K562 (cell line): ENCODE data around the gene HSPA6. TPM values are rescaled to one million over a fixed set of nuclear protein-coding genes. Genes with fewer than 3 reads are reported as not detected.

ENCODE experiments used
- EP300 ChIP-seq: IDR thresholded peaks from 2 replicates; pipeline ENCODE4 v1.6.1; 2012; ENCODE audit warnings: low read length, improper control_type of control experiment
- FOXK1 ChIP-seq: sonication (generic); formaldehyde crosslinking; IDR thresholded peaks from 2 replicates; pipeline ENCODE4 v1.8.0; 2022; ENCODE audit warnings: missing genetic modification reagents, mild to moderate bottlenecking, borderline replicate concordance
- HNRNPK ChIP-seq: fragments of 200-400 bp; formaldehyde crosslinking; IDR thresholded peaks from one replicate; pipeline ENCODE4 v1.6.1; 2018; ENCODE audit warnings: mild to moderate bottlenecking, low read depth, low read length; ENCODE audit not compliant: poor library complexity, severe bottlenecking
- IRF2 ChIP-seq: sonication (generic); formaldehyde crosslinking; IDR thresholded peaks from 2 replicates; pipeline ENCODE4 v1.8.1; 2022; ENCODE audit warnings: mild to moderate bottlenecking, missing genetic modification reagents
- KDM5B ChIP-seq: fragments of 200-600 bp; sonication (generic); IDR thresholded peaks from 2 replicates; pipeline ENCODE4 v1.6.1; 2012; ENCODE audit warnings: low read depth, mild to moderate bottlenecking, moderate library complexity, low read length, control low read depth, inconsistent platforms; ENCODE audit not compliant: insufficient replicate concordance
- LCOR ChIP-seq: sonication (generic); formaldehyde crosslinking; IDR thresholded peaks from 2 replicates; pipeline ENCODE4 v1.8.0; 2022; ENCODE audit warnings: mild to moderate bottlenecking, missing genetic modification reagents
- MYBL2 ChIP-seq, 2 experiments: fragments of 450-650 bp in 1 of 2; sonication (generic) in 1 of 2; formaldehyde crosslinking in 1 of 2; IDR thresholded peaks; 2 replicates each; pipeline versions ENCODE4 v1.6.1 to v1.8.1; 2017 to 2022; ENCODE audit warnings: borderline replicate concordance in 1 of 2, inconsistent platforms in 1 of 2, low read depth in 1 of 2, mild to moderate bottlenecking in 1 of 2, missing genetic modification reagents in 1 of 2, moderate library complexity in 1 of 2
- NCOR1 ChIP-seq: fragments of 450-650 bp; IDR thresholded peaks from 2 replicates; pipeline ENCODE4 v1.6.1; 2016; ENCODE audit warnings: mild to moderate bottlenecking, moderate library complexity
- PHB ChIP-seq: fragments of 250-450 bp; sonication (Bioruptor Pico); IDR thresholded peaks from 2 replicates; pipeline ENCODE4 v1.5.0; 2021
- PHF20 ChIP-seq: fragments of 450-650 bp; IDR thresholded peaks from 2 replicates; pipeline ENCODE4 v1.6.1; 2018; ENCODE audit not compliant: partially characterized antibody
- RBM34 ChIP-seq: fragments of 200-400 bp; formaldehyde crosslinking; IDR thresholded peaks from 2 replicates; pipeline ENCODE4 v1.6.1; 2018; ENCODE audit warnings: low read length, borderline replicate concordance; ENCODE audit not compliant: insufficient read depth
- WHSC1 ChIP-seq: IDR thresholded peaks from one replicate; pipeline ENCODE4 v1.6.1; 2012; ENCODE audit warnings: low read length, control low read depth, inconsistent platforms
- ZFX ChIP-seq: sonication (generic); formaldehyde crosslinking; IDR thresholded peaks from 2 replicates; pipeline ENCODE4 v1.8.0; 2022; ENCODE audit warnings: mild to moderate bottlenecking, missing genetic modification reagents, moderate library complexity
- ZNF143 ChIP-seq: sonication (generic); formaldehyde crosslinking; IDR thresholded peaks from 2 replicates; pipeline ENCODE4 v1.9.0; 2022; ENCODE audit warnings: mild to moderate bottlenecking, missing genetic modification reagents
- polyA plus RNA-seq, 8 experiments: library from polyadenylated mRNA; depleted of rRNA in 4 of 8; stranded (reverse) in 5 of 8; unstranded in 3 of 8; fragments of >200 nt; fragmentation: Nextera tagmentation in 2 of 8; fragmentation: Illumina TruSeq in 1 of 8; extraction: Ambion mirVana in 2 of 8; extraction: Trizol in 1 of 8; gene quantifications; 2 replicates each; pipeline versions ENCODE4 v1.2.1 to v1.2.3, GENCODE V29; 2011 to 2014; ENCODE audit warnings: inconsistent platforms in 1 of 8, missing spikeins in 1 of 8
- total RNA-seq, 7 experiments: library from RNA; depleted of rRNA in 6 of 7; stranded (reverse); fragments of >200 nt in 6 of 7; fragmentation: Illumina TruSeq in 2 of 7; extraction: Trizol in 2 of 7; gene quantifications; 2 replicates each; pipeline versions ENCODE4 v1.2.1 to v1.2.3, GENCODE V29; 2011 to 2021; ENCODE audit warnings: low replicate concordance in 1 of 7
- TF ChIP-seq, protein P1 (sequence below): sonication (generic); formaldehyde crosslinking; IDR thresholded peaks from 2 replicates; pipeline ENCODE4 v1.8.0; 2023; ENCODE audit warnings: mild to moderate bottlenecking, missing genetic modification reagents
- TF ChIP-seq, protein P2 (sequence below), 2 experiments: fragments of 450-650 bp; IDR thresholded peaks; 2 replicates each; pipeline ENCODE4 v1.6.1; 2018; ENCODE audit warnings: mild to moderate bottlenecking in 2 of 2, low read depth in 1 of 2; ENCODE audit not compliant: partially characterized antibody in 2 of 2
- TF ChIP-seq, protein P3 (sequence below): fragments of 250-450 bp; sonication (Bioruptor Pico); IDR thresholded peaks from 2 replicates; pipeline ENCODE4 v1.8.0; 2022; ENCODE audit warnings: moderate library complexity, mild to moderate bottlenecking, inconsistent platforms
- TF ChIP-seq, protein P4 (sequence below): fragments of 450-650 bp; formaldehyde crosslinking; IDR thresholded peaks from 2 replicates; pipeline ENCODE4 v1.4.0; 2020; ENCODE audit warnings: mild to moderate bottlenecking

HSPA6 gene
- total and polyA plus RNA-seq, 9 of the 15 experiments (the other 6 are each of a cell fraction or from before 2014, with no cell fraction given): 0.15 to 10.0 (median 2.4) TPM

DNA sequence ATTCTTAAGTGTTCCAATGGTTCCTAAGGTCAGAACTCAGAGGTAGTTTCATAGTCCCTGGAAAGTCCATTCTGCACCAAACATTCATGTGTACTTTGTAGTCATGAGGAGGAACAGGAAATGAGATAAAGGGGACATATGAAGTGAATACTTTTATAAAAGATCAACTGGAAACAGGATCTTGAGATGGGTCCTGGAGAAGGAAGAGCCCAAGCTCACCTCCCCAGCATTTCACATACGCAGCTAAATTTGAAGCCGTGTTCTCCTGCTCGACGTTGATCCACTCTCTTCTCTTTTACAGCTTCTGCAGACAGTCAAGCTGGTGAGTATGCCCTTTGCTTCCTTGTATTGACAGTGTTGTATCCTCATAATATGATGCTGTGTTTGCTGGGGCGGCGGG lies 18.7 kb upstream of the HSPA6 start (continued):
- TF ChIP-seq, protein P1, sequence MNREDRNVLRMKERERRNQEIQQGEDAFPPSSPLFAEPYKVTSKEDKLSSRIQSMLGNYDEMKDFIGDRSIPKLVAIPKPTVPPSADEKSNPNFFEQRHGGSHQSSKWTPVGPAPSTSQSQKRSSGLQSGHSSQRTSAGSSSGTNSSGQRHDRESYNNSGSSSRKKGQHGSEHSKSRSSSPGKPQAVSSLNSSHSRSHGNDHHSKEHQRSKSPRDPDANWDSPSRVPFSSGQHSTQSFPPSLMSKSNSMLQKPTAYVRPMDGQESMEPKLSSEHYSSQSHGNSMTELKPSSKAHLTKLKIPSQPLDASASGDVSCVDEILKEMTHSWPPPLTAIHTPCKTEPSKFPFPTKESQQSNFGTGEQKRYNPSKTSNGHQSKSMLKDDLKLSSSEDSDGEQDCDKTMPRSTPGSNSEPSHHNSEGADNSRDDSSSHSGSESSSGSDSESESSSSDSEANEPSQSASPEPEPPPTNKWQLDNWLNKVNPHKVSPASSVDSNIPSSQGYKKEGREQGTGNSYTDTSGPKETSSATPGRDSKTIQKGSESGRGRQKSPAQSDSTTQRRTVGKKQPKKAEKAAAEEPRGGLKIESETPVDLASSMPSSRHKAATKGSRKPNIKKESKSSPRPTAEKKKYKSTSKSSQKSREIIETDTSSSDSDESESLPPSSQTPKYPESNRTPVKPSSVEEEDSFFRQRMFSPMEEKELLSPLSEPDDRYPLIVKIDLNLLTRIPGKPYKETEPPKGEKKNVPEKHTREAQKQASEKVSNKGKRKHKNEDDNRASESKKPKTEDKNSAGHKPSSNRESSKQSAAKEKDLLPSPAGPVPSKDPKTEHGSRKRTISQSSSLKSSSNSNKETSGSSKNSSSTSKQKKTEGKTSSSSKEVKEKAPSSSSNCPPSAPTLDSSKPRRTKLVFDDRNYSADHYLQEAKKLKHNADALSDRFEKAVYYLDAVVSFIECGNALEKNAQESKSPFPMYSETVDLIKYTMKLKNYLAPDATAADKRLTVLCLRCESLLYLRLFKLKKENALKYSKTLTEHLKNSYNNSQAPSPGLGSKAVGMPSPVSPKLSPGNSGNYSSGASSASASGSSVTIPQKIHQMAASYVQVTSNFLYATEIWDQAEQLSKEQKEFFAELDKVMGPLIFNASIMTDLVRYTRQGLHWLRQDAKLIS: 0 out of 2 replicates have a peak, but pooled peaks have one; percentile 22
- peak; percentile 16 for TF ChIP-seq KDM5B
- TF ChIP-seq IRF2: no peak
- TF ChIP-seq MYBL2 (IDR thresholded peaks at IDR 0.05; ENCODE audit: low read depth): no peak
- TF ChIP-seq MYBL2 (CRISPR knock-in tag; IDR thresholded peaks at IDR 0.05; ENCODE audit: borderline replicate concordance): no peak
- TF ChIP-seq RBM34: no peak
- TF ChIP-seq, protein P2, sequence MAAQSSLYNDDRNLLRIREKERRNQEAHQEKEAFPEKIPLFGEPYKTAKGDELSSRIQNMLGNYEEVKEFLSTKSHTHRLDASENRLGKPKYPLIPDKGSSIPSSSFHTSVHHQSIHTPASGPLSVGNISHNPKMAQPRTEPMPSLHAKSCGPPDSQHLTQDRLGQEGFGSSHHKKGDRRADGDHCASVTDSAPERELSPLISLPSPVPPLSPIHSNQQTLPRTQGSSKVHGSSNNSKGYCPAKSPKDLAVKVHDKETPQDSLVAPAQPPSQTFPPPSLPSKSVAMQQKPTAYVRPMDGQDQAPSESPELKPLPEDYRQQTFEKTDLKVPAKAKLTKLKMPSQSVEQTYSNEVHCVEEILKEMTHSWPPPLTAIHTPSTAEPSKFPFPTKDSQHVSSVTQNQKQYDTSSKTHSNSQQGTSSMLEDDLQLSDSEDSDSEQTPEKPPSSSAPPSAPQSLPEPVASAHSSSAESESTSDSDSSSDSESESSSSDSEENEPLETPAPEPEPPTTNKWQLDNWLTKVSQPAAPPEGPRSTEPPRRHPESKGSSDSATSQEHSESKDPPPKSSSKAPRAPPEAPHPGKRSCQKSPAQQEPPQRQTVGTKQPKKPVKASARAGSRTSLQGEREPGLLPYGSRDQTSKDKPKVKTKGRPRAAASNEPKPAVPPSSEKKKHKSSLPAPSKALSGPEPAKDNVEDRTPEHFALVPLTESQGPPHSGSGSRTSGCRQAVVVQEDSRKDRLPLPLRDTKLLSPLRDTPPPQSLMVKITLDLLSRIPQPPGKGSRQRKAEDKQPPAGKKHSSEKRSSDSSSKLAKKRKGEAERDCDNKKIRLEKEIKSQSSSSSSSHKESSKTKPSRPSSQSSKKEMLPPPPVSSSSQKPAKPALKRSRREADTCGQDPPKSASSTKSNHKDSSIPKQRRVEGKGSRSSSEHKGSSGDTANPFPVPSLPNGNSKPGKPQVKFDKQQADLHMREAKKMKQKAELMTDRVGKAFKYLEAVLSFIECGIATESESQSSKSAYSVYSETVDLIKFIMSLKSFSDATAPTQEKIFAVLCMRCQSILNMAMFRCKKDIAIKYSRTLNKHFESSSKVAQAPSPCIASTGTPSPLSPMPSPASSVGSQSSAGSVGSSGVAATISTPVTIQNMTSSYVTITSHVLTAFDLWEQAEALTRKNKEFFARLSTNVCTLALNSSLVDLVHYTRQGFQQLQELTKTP (IDR thresholded peaks at IDR 0.05; ENCODE audit: low read depth in 1 of 2, partially characterized antibody in 2 of 2): no peak
- TF ChIP-seq PHF20: no peak
- TF ChIP-seq WHSC1: no peak
- 0 out of 2 replicates have a peak, but pooled peaks have one; percentile 1 for TF ChIP-seq ZFX (CRISPR knock-in tag)
- TF ChIP-seq FOXK1 (CRISPR knock-in tag): no peak
- no peak for TF ChIP-seq EP300
- no peak for TF ChIP-seq PHB (CRISPR knock-in tag)
- TF ChIP-seq, protein P3, sequence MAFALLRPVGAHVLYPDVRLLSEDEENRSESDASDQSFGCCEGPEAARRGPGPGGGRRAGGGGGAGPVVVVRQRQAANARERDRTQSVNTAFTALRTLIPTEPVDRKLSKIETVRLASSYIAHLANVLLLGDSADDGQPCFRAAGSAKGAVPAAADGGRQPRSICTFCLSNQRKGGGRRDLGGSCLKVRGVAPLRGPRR: no peak
- no peak for TF ChIP-seq ZNF143
- TF ChIP-seq, protein P4, sequence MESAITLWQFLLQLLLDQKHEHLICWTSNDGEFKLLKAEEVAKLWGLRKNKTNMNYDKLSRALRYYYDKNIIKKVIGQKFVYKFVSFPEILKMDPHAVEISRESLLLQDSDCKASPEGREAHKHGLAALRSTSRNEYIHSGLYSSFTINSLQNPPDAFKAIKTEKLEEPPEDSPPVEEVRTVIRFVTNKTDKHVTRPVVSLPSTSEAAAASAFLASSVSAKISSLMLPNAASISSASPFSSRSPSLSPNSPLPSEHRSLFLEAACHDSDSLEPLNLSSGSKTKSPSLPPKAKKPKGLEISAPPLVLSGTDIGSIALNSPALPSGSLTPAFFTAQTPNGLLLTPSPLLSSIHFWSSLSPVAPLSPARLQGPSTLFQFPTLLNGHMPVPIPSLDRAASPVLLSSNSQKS (CRISPR knock-in tag): no peak
- TF ChIP-seq HNRNPK: no peak
- no peak for TF ChIP-seq LCOR (CRISPR knock-in tag)
- TF ChIP-seq NCOR1: no peak
